ENCODE measurements around the gene WWOX.

DNA sequence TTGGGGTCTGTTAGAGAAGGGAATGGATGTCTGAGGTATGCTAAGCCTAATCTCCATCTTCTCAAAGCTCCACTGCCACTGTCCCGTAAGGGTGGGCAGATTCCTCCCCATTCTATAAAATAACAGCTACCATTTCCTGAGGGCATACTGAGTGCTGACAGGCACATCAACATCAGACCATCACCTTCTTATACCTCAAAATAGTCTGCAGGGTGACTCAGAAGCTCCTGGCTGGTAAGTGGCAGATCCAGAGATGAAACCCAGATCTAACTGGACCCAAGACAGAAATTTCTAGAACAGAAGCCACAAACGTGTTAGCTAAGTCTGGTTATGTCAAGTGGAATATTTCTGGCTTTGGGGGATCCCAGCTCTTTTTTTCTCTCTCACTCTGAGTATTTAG lies 548.0 kb downstream of the WWOX start:
- TF ChIP-seq EZH2 (IDR thresholded peaks at IDR 0.05; ENCODE audit: low read length) = no peak
- TF ChIP-seq, protein P1, sequence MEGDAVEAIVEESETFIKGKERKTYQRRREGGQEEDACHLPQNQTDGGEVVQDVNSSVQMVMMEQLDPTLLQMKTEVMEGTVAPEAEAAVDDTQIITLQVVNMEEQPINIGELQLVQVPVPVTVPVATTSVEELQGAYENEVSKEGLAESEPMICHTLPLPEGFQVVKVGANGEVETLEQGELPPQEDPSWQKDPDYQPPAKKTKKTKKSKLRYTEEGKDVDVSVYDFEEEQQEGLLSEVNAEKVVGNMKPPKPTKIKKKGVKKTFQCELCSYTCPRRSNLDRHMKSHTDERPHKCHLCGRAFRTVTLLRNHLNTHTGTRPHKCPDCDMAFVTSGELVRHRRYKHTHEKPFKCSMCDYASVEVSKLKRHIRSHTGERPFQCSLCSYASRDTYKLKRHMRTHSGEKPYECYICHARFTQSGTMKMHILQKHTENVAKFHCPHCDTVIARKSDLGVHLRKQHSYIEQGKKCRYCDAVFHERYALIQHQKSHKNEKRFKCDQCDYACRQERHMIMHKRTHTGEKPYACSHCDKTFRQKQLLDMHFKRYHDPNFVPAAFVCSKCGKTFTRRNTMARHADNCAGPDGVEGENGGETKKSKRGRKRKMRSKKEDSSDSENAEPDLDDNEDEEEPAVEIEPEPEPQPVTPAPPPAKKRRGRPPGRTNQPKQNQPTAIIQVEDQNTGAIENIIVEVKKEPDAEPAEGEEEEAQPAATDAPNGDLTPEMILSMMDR (optimal IDR thresholded peaks at IDR 0.05 in 1 of 3, IDR thresholded peaks at IDR 0.05 in 1 of 3, conservative IDR thresholded peaks at IDR 0.05 in 1 of 3; ENCODE audit: extremely low read depth in 1 of 3, insufficient read depth in 2 of 3, low read length in 3 of 3) = no peak

Measured in keratinocyte (primary cell).